Liver (tissue), 3 donors: Measurements from ENCODE around the gene INO80B.

Source experiments
- CTCF ChIP-seq: fragments of 150-350 bp; IDR thresholded peaks from 2 replicates; pipeline ENCODE4 v1.5.1; 2017; ENCODE audit warnings: improper control_type of control experiment, low read depth, low read length; ENCODE audit not compliant: missing input control
- FOXA1 ChIP-seq: IDR thresholded peaks from 2 replicates; pipeline ENCODE4 v1.6.1; 2016; ENCODE audit warnings: antibody characterized with exemption
- MAX ChIP-seq: IDR thresholded peaks from 2 replicates; pipeline ENCODE4 v1.6.1; 2016; ENCODE audit warnings: antibody characterized with exemption
- TAF1 ChIP-seq: conservative IDR thresholded peaks from 2 replicates; pipeline ENCODE4 v1.6.1; 2016; ENCODE audit warnings: antibody characterized with exemption, mild to moderate bottlenecking
- donor health status: healthy.
- donor health status: healthy.

GRCh38 chr2:74461187-74462053 is 6.5 kb downstream of the INO80B start:
- TF ChIP-seq CTCF, result no peak
- no peak for TF ChIP-seq FOXA1
- no peak for TF ChIP-seq TAF1
- TF ChIP-seq MAX, result no peak
